Endothelial cell of umbilical vein (primary cell): Measurements from ENCODE around the gene SENP5. TPM values are rescaled to one million over a fixed set of nuclear protein-coding genes. Genes with fewer than 3 reads are reported as not detected.
"Not testable (repeated sequence)": the region's sequence is repeated elsewhere in the genome, so short reads cannot be mapped to it uniquely, and the experiment has no call there.

Experiments used
- BruUV-seq: library from RNA; stranded (reverse); fragments of 400-500 nt; replicated peaks from 2 replicates; lab custom pipeline; 2021; lab: Mats Ljungman, UMichigan
- CTCF ChIA-PET: fragments of 300-600, 350-600 bp; sonication (Branson Sonifier 250); formaldehyde crosslinking; loops from one replicate; lab custom pipeline; 2021; ENCODE audit warnings: antibody characterized with exemption, inconsistent platforms; lab: Charles Lee
- POLR2A ChIA-PET: fragments of 300-600, 350-600 bp; sonication (Branson Sonifier 250); formaldehyde crosslinking; loops from one replicate; lab custom pipeline; 2021; ENCODE audit warnings: antibody characterized with exemption, inconsistent platforms; lab: Charles Lee
- DNase-seq: peaks from one replicate; pipeline ENCODE4 v3.0.0-alpha.2; 2011; ENCODE audit warnings: low read depth, low spot score
- FAIRE-seq: peaks from 2 replicates; lab custom pipeline; 2011; peaks lifted over from hg19 to GRCh38; lab: Jason Lieb, UNC
- H2AFZ ChIP-seq: 2 replicates; pipeline ENCODE4 v1.6.0; 2012; ENCODE audit warnings: low read depth, low read length, control low read depth, inconsistent platforms
- H3K27ac ChIP-seq: 2 replicates; pipeline ENCODE4 v1.5.1; 2011; ENCODE audit warnings: low read depth, mild to moderate bottlenecking, control low read depth, low read length, moderate library complexity; ENCODE audit not compliant: insufficient read depth
- H3K27me3 ChIP-seq, 2 experiments: 2 replicates each; pipeline versions ENCODE4 v1.6.0 to v1.6.1; 2011; ENCODE audit warnings: low read length in 2 of 2, mixed read lengths in 1 of 2; ENCODE audit not compliant: control insufficient read depth in 2 of 2, insufficient read depth in 2 of 2
- H3K36me3 ChIP-seq, 2 experiments: 2 replicates in 1 of 2; 3 replicates in 1 of 2; pipeline ENCODE4 v1.5.1; 2011; ENCODE audit warnings: low read length in 2 of 2, mild to moderate bottlenecking in 1 of 2, moderate library complexity in 1 of 2; ENCODE audit not compliant: control insufficient read depth in 2 of 2, insufficient read depth in 2 of 2; ENCODE audit errors: extremely low read depth in 1 of 2
- H3K4me1 ChIP-seq: 3 replicates; pipeline ENCODE4 v1.5.1; 2011; ENCODE audit warnings: mild to moderate bottlenecking, low read length; ENCODE audit not compliant: control insufficient read depth, insufficient read depth; ENCODE audit errors: extremely low read depth
- H3K4me2 ChIP-seq: 2 replicates; pipeline ENCODE4 v1.6.1; 2011; ENCODE audit warnings: low read length, control low read depth, mixed read lengths; ENCODE audit not compliant: insufficient read depth
- H3K4me3 ChIP-seq, 3 experiments: fragments of 200-600 bp in 1 of 3; sonication (generic), shearing (Covaris generic) in 1 of 3; replicated peaks in 1 of 3; 2 replicates each; pipeline ENCODE4 v1.5.1; 2011 to 2016; ENCODE audit warnings: control low read depth in 3 of 3, low read length in 3 of 3, mild to moderate bottlenecking in 2 of 3, inconsistent platforms in 1 of 3, low read depth in 1 of 3, moderate library complexity in 1 of 3; ENCODE audit not compliant: insufficient read depth in 1 of 3
- H3K79me2 ChIP-seq: 2 replicates; pipeline ENCODE4 v1.6.0; 2012; ENCODE audit warnings: low read length, inconsistent platforms; ENCODE audit not compliant: control insufficient read depth, insufficient read depth
- H3K9ac ChIP-seq: replicated peaks from 2 replicates; pipeline ENCODE3; 2011; ENCODE audit warnings: low read length, control low read depth; ENCODE audit not compliant: insufficient read depth; ENCODE audit errors: extremely low read depth
- H3K9me1 ChIP-seq: replicated peaks from 3 replicates; pipeline ENCODE4 v1.6.0; 2011; ENCODE audit warnings: mild to moderate bottlenecking, low read length; ENCODE audit not compliant: control insufficient read depth, insufficient read depth; ENCODE audit errors: extremely low read depth
- H3K9me3 ChIP-seq: replicated peaks from 2 replicates; pipeline ENCODE4 v1.5.1; 2012; ENCODE audit warnings: low read length, inconsistent platforms; ENCODE audit not compliant: control insufficient read depth, insufficient read depth
- H4K20me1 ChIP-seq: replicated peaks from 2 replicates; pipeline ENCODE3; 2011; ENCODE audit warnings: mild to moderate bottlenecking, low read length; ENCODE audit not compliant: control insufficient read depth, insufficient read depth; ENCODE audit errors: extremely low read depth
- dilution Hi-C: fragments of 300-500 bp; cut with MboI; formaldehyde crosslinking; loops from one replicate; pipeline ENCODE4 v1.15.0; 2019; ENCODE audit warnings: low sequenced_read_pairs; ENCODE audit not compliant: extremely low pct_ligation_motif_present
- intact Hi-C: fragments of 100-400 bp; cut with micrococcal nuclease; formaldehyde crosslinking; loops from one replicate; pipeline ENCODE4 v1.10.0; 2022
- polyA plus RNA-seq, 4 experiments: library from polyadenylated mRNA; depleted of rRNA in 3 of 4; stranded (reverse) in 3 of 4; unstranded in 1 of 4; fragments of >200 nt; gene quantifications; 2 replicates each; pipeline versions ENCODE4 v1.2.1 to v1.2.3, GENCODE V29; 2011 to 2012; ENCODE audit warnings: missing spikeins in 1 of 4
- total RNA-seq: library from RNA; stranded (reverse); gene quantifications from 2 replicates; pipeline ENCODE4 v1.2.3, GENCODE V29; 2021

Gene SENP5
- total and polyA plus RNA-seq, 2 donors (not counting 3 experiments of a cell fraction or from before 2014, with no cell fraction given): 7.9 to 33.5 TPM

DNA sequence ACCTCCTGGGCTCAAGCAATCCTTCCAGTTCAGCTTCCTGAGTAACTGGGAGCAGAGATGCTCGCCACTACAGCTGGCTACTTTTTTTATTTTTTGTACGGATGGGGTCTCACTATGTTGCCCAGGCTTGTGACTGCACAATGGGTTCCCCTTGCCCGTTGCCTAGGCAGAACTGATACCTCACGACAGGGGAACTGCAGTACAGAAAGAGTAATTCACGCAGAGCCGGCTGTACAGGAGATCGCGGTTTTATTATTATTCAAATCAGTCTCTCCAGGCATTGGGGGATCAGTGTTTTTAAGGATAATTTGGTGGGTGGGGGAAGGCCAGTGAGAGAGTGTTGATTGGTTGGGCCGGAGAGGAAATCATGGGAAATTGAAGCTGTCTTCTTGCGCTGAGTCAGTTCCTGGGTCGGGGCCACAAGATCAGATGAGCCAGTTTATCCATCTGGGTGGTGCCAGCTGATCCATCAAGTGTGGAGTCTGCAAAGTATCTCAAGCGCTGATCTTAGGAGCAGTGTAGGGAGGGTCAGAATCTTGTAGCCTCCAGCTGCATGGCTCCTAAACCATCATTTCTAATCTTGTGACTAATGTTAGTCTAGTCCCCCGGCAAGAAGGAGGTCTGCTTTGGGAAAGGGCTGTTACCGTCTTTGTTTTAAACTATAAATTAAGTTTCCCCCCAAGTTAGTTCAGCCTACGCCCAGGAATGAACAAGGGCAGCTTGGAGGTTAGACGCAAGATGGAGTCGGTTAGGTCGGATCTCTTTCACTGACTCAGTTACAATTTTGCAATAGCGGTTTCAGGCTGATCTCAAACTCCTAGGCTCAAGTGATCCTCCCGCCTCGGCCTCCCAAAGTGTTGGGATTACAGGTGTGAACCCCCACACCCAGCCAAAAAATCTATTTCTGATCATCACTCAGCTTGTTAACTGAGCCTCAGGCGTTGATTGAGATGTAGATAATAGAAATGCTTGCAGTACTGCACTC, 23.2 kb upstream of the SENP5 start:
- CTCF ChIA-PET, intact Hi-C loops, H2AFZ ChIP-seq, H3K4me3 ChIP-seq, H3K27ac ChIP-seq, H3K27me3 ChIP-seq, H3K36me3 ChIP-seq, BruUV-seq, H4K20me1 ChIP-seq, H3K9me1 ChIP-seq, dilution Hi-C loops, H3K9me3 ChIP-seq, FAIRE-seq, H3K4me1 ChIP-seq, H3K79me2 ChIP-seq, DNase-seq, POLR2A ChIA-PET, H3K9ac ChIP-seq, H3K4me2 ChIP-seq: not testable (repeated sequence)

GRCh38 chr3:196848375-196848774, 19.3 kb upstream of the SENP5 start:
- H3K9me3 ChIP-seq, H3K4me2 ChIP-seq, H3K9me1 ChIP-seq, H3K9ac ChIP-seq, dilution Hi-C loops, CTCF ChIA-PET, H3K4me3 ChIP-seq, intact Hi-C loops, H3K79me2 ChIP-seq, H3K27ac ChIP-seq, H4K20me1 ChIP-seq, POLR2A ChIA-PET, FAIRE-seq, BruUV-seq, H3K27me3 ChIP-seq, H3K36me3 ChIP-seq, H3K4me1 ChIP-seq, H2AFZ ChIP-seq, DNase-seq: not testable (repeated sequence)
